Caco-2 (cell line): Measurements from ENCODE around the gene POU3F3. TPM values are rescaled to one million over a fixed set of nuclear protein-coding genes. Genes with fewer than 3 reads are reported as not detected.

Source experiments
- BruUV-seq: library from RNA; stranded (reverse); fragments of 400-500 nt; replicated peaks from 2 replicates; lab custom pipeline; 2021; lab: Mats Ljungman, UMichigan
- CTCF ChIA-PET: fragments of 300-600 bp; sonication (Branson Sonifier 250); formaldehyde crosslinking; loops from one replicate; lab custom pipeline; 2022; ENCODE audit warnings: antibody characterized with exemption; lab: Charles Lee
- POLR2A ChIA-PET: fragments of 300-600 bp; sonication (Branson Sonifier 250); formaldehyde crosslinking; loops from one replicate; lab custom pipeline; 2022; ENCODE audit warnings: antibody characterized with exemption; lab: Charles Lee
- DNase-seq, 2 experiments: peaks; one replicate each; pipeline versions ENCODE4 v3.0.0 to v3.0.0-alpha.2; 2020 to 2022
- H3K27me3 ChIP-seq: replicated peaks from 2 replicates; pipeline ENCODE4 v1.6.0; 2011; ENCODE audit warnings: low read length; ENCODE audit not compliant: control insufficient read depth, insufficient read depth
- H3K36me3 ChIP-seq: 2 replicates; pipeline ENCODE4 v1.5.1; 2011; ENCODE audit warnings: low read length; ENCODE audit not compliant: control insufficient read depth, insufficient read depth
- H3K4me1 ChIP-seq: fragments of 250-450 bp; sonication (Bioruptor Pico); 2 replicates; pipeline ENCODE4 v1.5.1; 2020; ENCODE audit warnings: mild to moderate bottlenecking
- H3K4me3 ChIP-seq: 2 replicates; pipeline ENCODE4 v1.5.1; 2011; ENCODE audit warnings: low read depth, mild to moderate bottlenecking, control low read depth, low read length
- H3K9me3 ChIP-seq: fragments of 250-450 bp; sonication (Bioruptor Pico); 2 replicates; pipeline ENCODE4 v1.5.1; 2020; ENCODE audit warnings: mild to moderate bottlenecking, moderate library complexity
- H3K27ac Mint-ChIP-seq: one replicate; pipeline ENCODE4 v1.8.0; 2022; ENCODE audit warnings: mixed read lengths; ENCODE audit not compliant: unreplicated experiment
- H3K27me3 Mint-ChIP-seq: one replicate; pipeline ENCODE4 v1.8.0; 2022; ENCODE audit warnings: mixed read lengths; ENCODE audit not compliant: insufficient read depth, unreplicated experiment
- H3K36me3 Mint-ChIP-seq: one replicate; pipeline ENCODE4 v1.8.0; 2022; ENCODE audit warnings: mild to moderate bottlenecking, mixed read lengths; ENCODE audit not compliant: insufficient read depth, unreplicated experiment
- H3K4me1 Mint-ChIP-seq: one replicate; pipeline ENCODE4 v1.8.0; 2022; ENCODE audit warnings: low read depth, mixed read lengths; ENCODE audit not compliant: unreplicated experiment
- H3K4me3 Mint-ChIP-seq: one replicate; pipeline ENCODE4 v1.8.0; 2022; ENCODE audit warnings: mild to moderate bottlenecking, moderate library complexity, mixed read lengths; ENCODE audit not compliant: unreplicated experiment
- H3K9me3 Mint-ChIP-seq: one replicate; pipeline ENCODE4 v1.8.0; 2022; ENCODE audit warnings: mixed read lengths; ENCODE audit not compliant: unreplicated experiment
- intact Hi-C: fragments of 100-400 bp; cut with micrococcal nuclease; formaldehyde crosslinking; loops from one replicate; pipeline ENCODE4 v1.10.0; 2022; ENCODE audit not compliant: unreplicated experiment
- total RNA-seq: library from RNA; stranded (reverse); gene quantifications from 2 replicates; pipeline ENCODE4 v1.2.3, GENCODE V29; 2022
- TF ChIP-seq, protein P1 (sequence below), 2 experiments: fragments of 200-600 bp in 1 of 2; IDR thresholded peaks; 1 replicate in 1 of 2; 2 replicates in 1 of 2; pipeline versions ENCODE4 v1.5.1 to v1.8.0; 2011 to 2022; ENCODE audit warnings: antibody characterized with exemption in 1 of 2, control low read depth in 1 of 2, inconsistent platforms in 1 of 2, low read depth in 1 of 2, low read length in 1 of 2, mild to moderate bottlenecking in 1 of 2, moderate library complexity in 1 of 2; ENCODE audit not compliant: insufficient read depth in 1 of 2, severe bottlenecking in 1 of 2, unreplicated experiment in 1 of 2

POU3F3 gene
- total RNA-seq, 1 experiment from 2014 or later = not detected

DNA sequence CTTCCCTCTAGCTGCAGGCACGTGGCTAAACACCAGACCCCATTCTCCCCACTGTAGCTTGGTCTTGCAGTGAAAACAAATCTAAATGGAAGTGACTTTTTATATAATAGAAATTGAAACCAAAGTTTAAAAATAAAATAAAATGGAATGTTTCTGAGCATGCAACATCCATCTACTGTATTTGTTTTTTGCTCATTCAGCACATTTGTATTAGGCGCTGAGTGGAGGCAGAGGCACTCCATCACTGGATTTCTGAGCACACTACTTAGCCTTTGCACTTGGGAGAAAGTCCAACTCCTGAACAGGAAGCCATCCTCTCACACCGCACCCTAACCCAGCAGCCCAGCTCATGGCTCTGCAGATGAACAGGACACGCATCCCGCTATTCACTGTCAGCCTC is 37.8 kb upstream of the POU3F3 start:
- no peaks in the 10 kb centered on the region for H3K4me1 ChIP-seq
- Mint-ChIP-seq H3K9me3 (no peaks in the 10 kb centered on the region), H3K4me1 (no peaks in the 10 kb centered on the region), H3K4me3 (no peak overlapping the region), H3K36me3 (no peaks in the 10 kb centered on the region), H3K27ac (no peak overlapping the region), H3K27me3 (peaks cover 6% of the 10 kb centered on the region)
- H3K9me3 ChIP-seq = no peaks in the 10 kb centered on the region
- no TSS peak for BruUV-seq
- H3K27me3 ChIP-seq = no peaks in the 10 kb centered on the region
- no peak for DNase-seq
- ChIA-PET CTCF (no interaction called here), POLR2A (no interaction called here)
- TF ChIP-seq, protein P1, sequence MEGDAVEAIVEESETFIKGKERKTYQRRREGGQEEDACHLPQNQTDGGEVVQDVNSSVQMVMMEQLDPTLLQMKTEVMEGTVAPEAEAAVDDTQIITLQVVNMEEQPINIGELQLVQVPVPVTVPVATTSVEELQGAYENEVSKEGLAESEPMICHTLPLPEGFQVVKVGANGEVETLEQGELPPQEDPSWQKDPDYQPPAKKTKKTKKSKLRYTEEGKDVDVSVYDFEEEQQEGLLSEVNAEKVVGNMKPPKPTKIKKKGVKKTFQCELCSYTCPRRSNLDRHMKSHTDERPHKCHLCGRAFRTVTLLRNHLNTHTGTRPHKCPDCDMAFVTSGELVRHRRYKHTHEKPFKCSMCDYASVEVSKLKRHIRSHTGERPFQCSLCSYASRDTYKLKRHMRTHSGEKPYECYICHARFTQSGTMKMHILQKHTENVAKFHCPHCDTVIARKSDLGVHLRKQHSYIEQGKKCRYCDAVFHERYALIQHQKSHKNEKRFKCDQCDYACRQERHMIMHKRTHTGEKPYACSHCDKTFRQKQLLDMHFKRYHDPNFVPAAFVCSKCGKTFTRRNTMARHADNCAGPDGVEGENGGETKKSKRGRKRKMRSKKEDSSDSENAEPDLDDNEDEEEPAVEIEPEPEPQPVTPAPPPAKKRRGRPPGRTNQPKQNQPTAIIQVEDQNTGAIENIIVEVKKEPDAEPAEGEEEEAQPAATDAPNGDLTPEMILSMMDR (IDR thresholded peaks at IDR 0.05; ENCODE audit: insufficient read depth in 1 of 2, low read depth in 1 of 2, low read length in 1 of 2, severe bottlenecking in 1 of 2, unreplicated experiment in 1 of 2) = no peak
- no peak overlapping the region for H3K4me3 ChIP-seq
- intact Hi-C loops = no loop called here
- no peaks in the 10 kb centered on the region for H3K36me3 ChIP-seq

DNA sequence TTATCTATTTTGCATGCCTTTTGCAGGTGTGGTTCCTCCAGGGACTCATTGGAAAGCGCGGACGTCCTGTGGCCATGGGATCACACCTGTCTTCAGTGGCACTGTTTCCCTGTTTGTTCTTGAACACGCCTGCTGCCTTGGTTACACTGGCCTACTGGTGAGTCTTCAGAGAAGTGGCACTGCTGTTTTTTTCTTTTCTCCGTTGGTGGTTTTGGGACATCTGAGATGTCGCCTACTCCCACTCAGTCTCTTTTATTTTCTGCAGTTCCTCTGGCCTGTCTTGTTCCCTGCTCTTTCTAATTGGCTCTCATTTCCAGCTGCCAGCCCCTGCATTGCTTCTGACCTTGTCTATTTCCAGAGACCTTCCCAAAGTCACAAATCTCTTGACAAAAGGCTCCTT is 35.7 kb upstream of the POU3F3 start:
- H3K27me3 ChIP-seq = no peaks in the 10 kb centered on the region
- Mint-ChIP-seq H3K27ac (no peak overlapping the region), H3K9me3 (no peaks in the 10 kb centered on the region), H3K4me3 (no peak overlapping the region), H3K4me1 (no peaks in the 10 kb centered on the region), H3K27me3 (peaks cover 9% of the 10 kb centered on the region), H3K36me3 (no peaks in the 10 kb centered on the region)
- ChIA-PET POLR2A (no interaction called here), CTCF (no interaction called here)
- H3K4me3 ChIP-seq = no peak overlapping the region
- TF ChIP-seq, protein P1 (IDR thresholded peaks at IDR 0.05; ENCODE audit: insufficient read depth in 1 of 2, low read depth in 1 of 2, low read length in 1 of 2, severe bottlenecking in 1 of 2, unreplicated experiment in 1 of 2) = no peak
- DNase-seq = no peak
- BruUV-seq = no TSS peak
- no peaks in the 10 kb centered on the region for H3K36me3 ChIP-seq
- intact Hi-C loops = no loop called here
- H3K4me1 ChIP-seq = no peaks in the 10 kb centered on the region
- H3K9me3 ChIP-seq = no peaks in the 10 kb centered on the region

DNA sequence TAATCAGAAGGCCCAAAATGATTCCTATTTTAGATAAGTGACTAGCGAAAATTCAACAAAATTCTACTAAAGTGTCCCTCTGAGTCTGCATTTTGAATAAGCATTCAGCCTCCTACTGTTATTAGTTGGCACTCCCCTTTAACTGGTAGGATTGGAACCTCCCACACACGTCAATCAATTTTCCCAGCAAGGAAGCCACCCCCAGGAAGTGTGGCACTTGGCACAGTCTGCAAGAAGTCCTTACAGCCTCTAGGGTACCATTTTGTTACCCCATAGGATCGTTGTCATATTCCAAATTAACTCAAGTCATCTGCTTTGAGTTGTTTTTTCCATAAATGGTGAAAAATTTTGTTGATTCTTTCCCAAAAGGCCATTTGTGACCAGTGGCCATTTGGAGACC is 33.8 kb upstream of the POU3F3 start:
- no TSS peak for BruUV-seq
- Mint-ChIP-seq H3K27ac (no peak overlapping the region), H3K36me3 (peaks cover 5% of the 10 kb centered on the region), H3K9me3 (peaks cover 11% of the 10 kb centered on the region), H3K4me1 (no peaks in the 10 kb centered on the region), H3K4me3 (no peak overlapping the region), H3K27me3 (peaks cover 9% of the 10 kb centered on the region)
- Histone ChIP-seq H3K4me3 (no peak overlapping the region), H3K4me1 (no peaks in the 10 kb centered on the region), H3K9me3 (no peaks in the 10 kb centered on the region), H3K27me3 (no peaks in the 10 kb centered on the region), H3K36me3 (no peaks in the 10 kb centered on the region)
- ChIA-PET POLR2A (no interaction called here), CTCF (no interaction called here)
- intact Hi-C loops = no loop called here
- TF ChIP-seq, protein P1 (IDR thresholded peaks at IDR 0.05; ENCODE audit: insufficient read depth in 1 of 2, low read depth in 1 of 2, low read length in 1 of 2, severe bottlenecking in 1 of 2, unreplicated experiment in 1 of 2) = no peak
- DNase-seq = no peak
